DLD1 (cell line): ENCODE data around the gene SYNPR.

Source experiments
- in situ Hi-C: cut with HindIII; loops from 2 replicates; pipeline ENCODE4 v1.10.0; 2017; ENCODE audit warnings: low sequenced_read_pairs

SYNPR gene

DNA sequence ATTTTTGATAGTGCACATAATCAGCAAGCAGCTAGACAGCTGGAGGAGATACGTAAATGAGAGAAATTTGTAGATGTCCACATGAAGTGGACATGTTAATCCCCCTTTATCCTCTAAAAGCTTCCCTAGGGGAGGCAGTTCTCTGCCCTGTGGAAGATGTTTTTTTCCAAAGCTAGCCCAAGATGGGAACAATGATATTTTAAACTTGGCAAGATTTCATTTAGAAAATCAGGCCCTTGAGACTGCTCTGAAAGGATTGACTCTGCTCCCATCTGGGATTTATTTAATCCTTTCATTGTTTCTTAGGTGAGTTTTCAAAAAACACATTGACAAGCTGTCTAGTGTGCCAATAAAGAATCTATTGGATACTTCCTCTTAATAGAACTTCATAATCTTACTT is 92.0 kb downstream of the SYNPR start:
- in situ Hi-C loops: no loop called here

GRCh38 chr3:63383040-63383439 is 104.9 kb downstream of the SYNPR start:
- in situ Hi-C loops: no loop called here

DNA sequence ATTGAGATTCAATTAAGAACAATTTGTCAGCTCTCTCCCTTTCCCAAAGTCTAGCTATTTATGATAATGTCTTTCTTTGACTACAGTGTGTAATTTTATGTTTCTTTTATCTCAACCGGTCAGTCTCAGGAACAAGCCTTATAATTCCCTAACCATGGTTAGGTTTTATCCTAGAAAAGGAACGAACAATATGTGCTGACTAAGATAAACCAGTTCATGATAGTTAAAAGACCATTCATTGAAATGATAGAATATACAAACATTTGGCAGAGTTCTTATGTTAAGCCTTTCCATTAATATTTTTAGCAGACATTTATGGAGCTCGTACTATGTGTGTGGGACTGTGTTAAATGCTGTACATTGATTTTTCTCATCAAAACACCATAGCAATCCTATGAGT is 106.3 kb downstream of the SYNPR start:
- in situ Hi-C loops: no loop called here

DNA sequence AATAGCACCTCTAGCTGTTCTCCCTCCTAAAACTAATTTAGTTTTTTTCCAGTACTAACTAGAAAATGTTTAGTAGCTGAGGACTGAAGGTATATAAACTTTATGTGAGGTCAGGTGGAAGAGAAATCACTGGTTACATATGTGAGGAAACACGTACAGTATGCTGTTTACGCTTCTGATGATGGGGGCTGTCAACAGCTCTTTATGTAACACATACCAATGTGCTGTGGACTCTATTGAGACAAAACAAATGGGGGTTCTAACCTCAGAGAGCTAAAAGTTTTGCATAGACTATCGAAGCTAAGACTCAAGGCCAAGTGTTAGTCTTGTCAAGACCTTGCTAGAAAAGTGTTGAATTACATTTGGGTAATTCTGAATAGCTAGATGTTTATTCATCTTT is 107.5 kb downstream of the SYNPR start:
- in situ Hi-C loops: no loop called here

DNA sequence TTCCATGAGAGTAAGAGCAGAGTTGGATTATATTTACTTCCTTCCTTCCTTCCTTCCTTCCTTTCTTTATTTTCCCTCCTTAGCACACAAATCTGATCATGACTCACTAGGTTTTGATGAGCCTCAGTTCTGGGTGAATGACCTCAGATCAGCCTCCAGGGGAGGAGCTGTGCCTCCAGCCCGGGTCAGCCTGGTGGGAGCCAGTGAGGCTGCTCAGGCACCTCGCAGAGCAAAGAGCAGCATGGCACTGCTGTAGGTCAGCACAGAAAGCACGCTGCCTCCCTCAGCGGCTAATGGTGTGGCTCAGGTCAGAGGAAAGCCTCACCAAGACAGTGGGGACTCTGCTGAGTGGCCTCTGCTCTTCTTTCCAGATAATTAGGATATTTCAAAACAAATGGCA is 108.5 kb downstream of the SYNPR start:
- in situ Hi-C loops: no loop called here

- in situ Hi-C loops: no loop called here
Observed at GRCh38 chr3:63387568-63387967, 109.5 kb downstream of the SYNPR start.

DNA sequence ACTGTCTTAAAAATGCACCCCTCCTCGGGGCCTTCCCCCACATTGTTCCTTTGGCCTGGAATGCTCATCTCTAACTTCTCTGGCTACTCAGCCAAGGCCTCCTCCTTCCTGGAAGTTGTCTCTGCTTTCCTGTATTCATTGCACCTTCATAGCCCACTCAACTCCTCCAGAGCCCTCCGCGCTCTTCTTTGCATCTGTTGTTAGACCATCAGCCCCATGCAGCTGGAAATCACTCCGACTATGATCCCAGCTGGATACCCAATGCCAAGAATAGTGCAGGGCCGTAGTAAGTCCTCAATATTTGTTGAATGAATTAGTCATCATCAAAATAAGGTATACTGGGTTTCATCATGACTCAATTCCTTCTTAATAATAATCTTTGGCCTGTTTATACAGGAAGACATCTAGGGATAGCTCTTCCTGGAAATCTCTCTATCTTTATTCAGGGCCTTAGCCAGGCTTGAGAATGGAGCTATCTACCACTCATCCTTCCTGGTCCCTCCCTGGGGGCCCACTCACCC is 112.7 kb downstream of the SYNPR start:
- in situ Hi-C loops: no loop called here

DNA sequence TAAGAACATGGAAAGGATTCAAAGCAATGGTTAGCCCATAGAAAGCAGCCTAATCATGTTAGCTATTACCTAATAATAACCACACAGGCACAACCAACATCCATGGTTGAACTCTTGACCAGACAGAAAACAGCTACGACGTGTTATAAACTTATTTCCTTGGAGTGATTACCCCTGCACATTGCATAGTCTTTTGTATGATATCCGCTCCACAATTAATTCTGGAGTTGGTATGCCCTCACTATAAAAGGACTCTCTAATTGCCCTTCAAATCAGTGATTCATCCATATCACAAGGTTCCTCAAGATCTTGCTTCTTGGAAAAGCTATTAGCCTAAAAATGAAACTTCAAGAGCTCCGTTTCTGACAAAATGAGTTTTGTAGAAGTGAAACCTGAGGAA is 117.9 kb downstream of the SYNPR start:
- in situ Hi-C loops: no loop called here

DNA sequence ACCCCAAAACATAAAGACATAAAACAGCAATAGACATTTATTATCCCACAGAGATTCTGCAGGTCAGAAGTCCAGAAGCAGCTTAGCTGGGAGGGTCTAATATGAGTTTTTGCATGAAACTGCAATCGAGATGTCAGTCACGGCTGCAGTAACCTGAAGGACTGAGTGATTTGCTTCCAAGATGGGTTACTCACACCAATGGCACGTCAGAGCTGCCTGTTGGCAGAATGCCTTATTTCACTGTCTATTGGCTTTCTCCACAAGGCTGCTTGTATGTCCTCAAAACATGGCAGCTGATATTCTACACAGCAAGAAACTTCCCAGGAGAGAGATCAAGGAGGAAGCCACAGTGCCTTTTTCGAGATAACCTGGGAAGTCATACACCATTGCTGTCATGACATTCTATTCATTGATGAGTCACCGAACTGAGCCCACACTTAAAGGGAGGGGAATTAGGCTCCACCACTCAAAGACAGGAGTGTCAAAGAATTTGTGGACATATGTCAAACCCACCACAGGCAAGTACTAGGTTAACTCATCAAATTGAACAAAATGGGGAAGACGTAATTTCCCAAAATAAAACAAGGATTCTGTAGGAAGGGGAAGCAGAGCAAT is 122.2 kb downstream of the SYNPR start:
- in situ Hi-C loops: no loop called here

- in situ Hi-C loops: no loop called here
Observed at GRCh38 chr3:63405882-63406281, 127.8 kb downstream of the SYNPR start.

GRCh38 chr3:63413523-63413922 is 135.4 kb downstream of the SYNPR start:
- in situ Hi-C loops: no loop called here

- in situ Hi-C loops: no loop called here
Observed at GRCh38 chr3:63414607-63415006, 136.5 kb downstream of the SYNPR start.

GRCh38 chr3:63429905-63430304 is 151.8 kb downstream of the SYNPR start:
- in situ Hi-C loops: no loop called here

DNA sequence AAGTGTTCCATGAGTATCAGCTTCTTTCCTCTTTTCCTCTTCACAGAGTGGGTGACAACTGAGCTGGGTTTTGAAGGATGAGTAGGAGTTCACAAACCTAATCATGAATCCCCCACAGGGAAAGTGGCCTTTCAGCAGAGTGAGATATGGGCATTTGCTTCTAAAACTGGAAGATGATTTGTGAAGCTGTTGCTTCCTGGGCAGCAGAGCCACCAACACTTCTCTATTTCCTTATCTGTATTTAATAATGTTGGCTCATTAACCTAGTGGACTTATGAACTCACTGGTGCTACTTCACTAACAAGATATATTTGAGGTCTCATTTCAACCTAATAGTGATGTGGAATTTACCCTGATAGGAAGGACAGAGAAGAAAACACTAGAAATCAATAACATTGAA is 152.8 kb downstream of the SYNPR start:
- in situ Hi-C loops: no loop called here

- in situ Hi-C loops: no loop called here
Observed at GRCh38 chr3:63437858-63438257, 159.8 kb downstream of the SYNPR start.

GRCh38 chr3:63438826-63439371 is 160.8 kb downstream of the SYNPR start:
- in situ Hi-C loops: no loop called here

GRCh38 chr3:63441262-63441661 is 163.2 kb downstream of the SYNPR start:
- in situ Hi-C loops: no loop called here

DNA sequence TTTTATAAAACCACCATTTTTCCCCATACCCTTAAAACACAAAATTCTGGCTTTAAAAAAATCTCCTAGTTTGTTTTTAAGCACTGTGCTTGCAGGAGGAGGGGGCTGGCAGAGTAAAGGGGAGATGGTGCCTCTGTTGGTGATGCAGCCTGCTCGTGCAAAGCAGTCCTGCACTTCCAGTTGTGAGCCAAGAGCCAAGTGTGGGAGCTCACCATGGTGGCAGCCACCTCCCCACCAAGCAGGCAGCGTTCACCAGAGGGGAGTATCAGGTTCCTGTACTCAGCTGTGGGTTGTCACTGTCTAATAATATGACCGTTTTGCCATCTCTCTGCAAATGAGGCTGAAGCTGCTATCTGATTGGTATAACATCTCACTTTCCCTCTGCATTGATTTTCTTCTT is 164.8 kb downstream of the SYNPR start:
- in situ Hi-C loops: no loop called here

- in situ Hi-C loops: no loop called here
Observed at GRCh38 chr3:63450023-63450422, 171.9 kb downstream of the SYNPR start.

DNA sequence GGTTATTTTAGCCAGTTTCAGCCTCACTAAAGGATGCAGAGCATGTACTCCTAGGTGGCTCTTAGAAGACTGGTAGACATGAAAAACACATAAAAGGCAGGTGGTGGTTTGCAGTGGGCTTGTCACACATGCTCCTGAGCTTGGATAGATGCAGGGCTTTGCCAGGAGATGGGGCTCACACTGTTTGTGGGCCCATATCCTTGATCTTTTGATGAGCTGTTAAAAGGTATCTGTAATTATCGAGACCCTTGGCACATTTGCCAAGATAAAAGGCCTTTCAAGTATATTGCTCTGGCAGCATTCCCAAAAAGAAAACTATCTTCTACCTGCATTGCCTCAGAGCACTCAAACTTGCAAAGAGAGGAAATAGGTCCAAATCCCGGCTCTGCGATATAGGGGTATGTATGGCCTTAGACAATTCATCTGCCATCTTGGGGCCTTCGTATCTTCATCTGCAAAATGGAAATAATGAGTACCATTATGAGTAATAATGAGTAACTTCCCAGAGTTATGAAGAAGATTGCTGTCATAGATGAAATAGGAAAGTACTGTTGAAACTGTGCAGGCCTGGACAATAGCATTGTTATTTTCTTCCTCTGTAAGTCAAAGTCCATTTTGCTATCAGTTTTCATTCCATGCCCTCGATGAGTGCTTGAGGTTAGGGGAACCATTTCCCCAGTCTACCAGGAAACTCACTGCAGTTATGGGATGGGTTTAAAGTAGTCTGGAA is 172.7 kb downstream of the SYNPR start:
- in situ Hi-C loops: no loop called here

- in situ Hi-C loops: no loop called here
Observed at GRCh38 chr3:63456901-63457300, 178.8 kb downstream of the SYNPR start.

GRCh38 chr3:63458405-63458804 is 180.3 kb downstream of the SYNPR start:
- in situ Hi-C loops: no loop called here
